ENCODE measurements around the gene VKORC1L1. TPM values are rescaled to one million over a fixed set of nuclear protein-coding genes. Genes with fewer than 3 reads are reported as not detected.
"Not testable (repeated sequence)": the region's sequence is repeated elsewhere in the genome, so short reads cannot be mapped to it uniquely, and the experiment has no call there.

The VKORC1L1 gene
- total RNA-seq, 3 donors from 2014 or later (not counting 1 experiment from before 2014, with no cell fraction given): 5.7 to 8.2 (median 7.1) TPM

GRCh38 chr7:65955718-65956117 lies 82.8 kb downstream of the VKORC1L1 start:
- H3K36me3 ChIP-seq (ENCODE audit: control insufficient read depth, insufficient read depth, low read length): peaks cover 23% of the 10 kb centered on the region
- Mint-ChIP-seq H3K4me3 (no peak overlapping the region), H3K27ac (no peak overlapping the region), H3K9me3 (no peaks in the 10 kb centered on the region), H3K36me3 (no peaks in the 10 kb centered on the region), H3K4me1 (no peaks in the 10 kb centered on the region), H3K27me3 (ENCODE audit: low read depth in 2 of 2) (no peaks in the 10 kb centered on the region)
- intact Hi-C loops (cut with micrococcal nuclease): no loop called here
- TF ChIP-seq, protein P1, sequence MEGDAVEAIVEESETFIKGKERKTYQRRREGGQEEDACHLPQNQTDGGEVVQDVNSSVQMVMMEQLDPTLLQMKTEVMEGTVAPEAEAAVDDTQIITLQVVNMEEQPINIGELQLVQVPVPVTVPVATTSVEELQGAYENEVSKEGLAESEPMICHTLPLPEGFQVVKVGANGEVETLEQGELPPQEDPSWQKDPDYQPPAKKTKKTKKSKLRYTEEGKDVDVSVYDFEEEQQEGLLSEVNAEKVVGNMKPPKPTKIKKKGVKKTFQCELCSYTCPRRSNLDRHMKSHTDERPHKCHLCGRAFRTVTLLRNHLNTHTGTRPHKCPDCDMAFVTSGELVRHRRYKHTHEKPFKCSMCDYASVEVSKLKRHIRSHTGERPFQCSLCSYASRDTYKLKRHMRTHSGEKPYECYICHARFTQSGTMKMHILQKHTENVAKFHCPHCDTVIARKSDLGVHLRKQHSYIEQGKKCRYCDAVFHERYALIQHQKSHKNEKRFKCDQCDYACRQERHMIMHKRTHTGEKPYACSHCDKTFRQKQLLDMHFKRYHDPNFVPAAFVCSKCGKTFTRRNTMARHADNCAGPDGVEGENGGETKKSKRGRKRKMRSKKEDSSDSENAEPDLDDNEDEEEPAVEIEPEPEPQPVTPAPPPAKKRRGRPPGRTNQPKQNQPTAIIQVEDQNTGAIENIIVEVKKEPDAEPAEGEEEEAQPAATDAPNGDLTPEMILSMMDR (IDR thresholded peaks at IDR 0.05): no peak
- no peaks in the 10 kb centered on the region for H3K9me3 ChIP-seq (ENCODE audit: control insufficient read depth, insufficient read depth, low read length)
- no peak overlapping the region for H3K4me3 ChIP-seq (ENCODE audit: low read length)
- 95% methylated on average over 4 of the region's 4 CpGs for WGBS (ENCODE audit: insufficient coverage)
- H3K27ac ChIP-seq (ENCODE audit: low read length): no peak overlapping the region
- H3K4me1 ChIP-seq (ENCODE audit: control insufficient read depth, insufficient read depth, low read length): no peaks in the 10 kb centered on the region
- DNase-seq: no peak
- no peak for ATAC-seq
- no peaks in the 10 kb centered on the region for H3K27me3 ChIP-seq (ENCODE audit: control insufficient read depth, insufficient read depth, low read length)

DNA sequence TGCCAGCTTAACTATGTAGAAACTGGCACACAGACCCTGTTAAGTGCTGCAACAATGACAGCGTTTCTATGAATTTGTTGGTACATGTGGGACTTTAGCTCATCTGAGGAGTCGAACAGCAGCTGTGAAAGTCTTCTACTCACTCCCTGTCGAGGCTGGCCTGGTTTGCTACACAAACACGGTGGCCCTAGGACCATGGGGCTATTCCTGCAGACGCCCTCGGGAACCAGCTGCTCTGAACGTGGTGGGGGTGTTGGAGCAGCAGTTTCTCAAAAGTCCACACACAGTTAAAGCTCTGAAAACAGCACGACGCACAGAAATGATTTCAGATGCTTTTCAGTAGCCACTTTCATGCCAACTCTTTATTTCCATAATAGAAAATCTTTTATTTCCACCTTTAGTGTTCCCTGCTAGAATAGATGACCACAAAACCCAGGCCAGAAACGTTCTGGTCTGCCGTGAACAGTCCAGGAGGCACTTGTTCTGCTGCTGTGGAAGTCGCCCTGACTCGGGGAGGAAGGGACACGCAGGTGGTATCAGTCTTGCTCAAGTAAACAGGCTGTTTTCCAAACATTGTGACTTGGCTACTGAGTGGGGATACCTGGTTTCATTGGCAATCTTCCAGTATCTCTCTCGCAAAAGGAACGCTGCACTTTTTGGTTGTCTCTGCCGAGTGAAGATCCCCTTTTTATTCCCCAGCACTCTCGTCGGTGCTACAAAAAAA lies 87.6 kb downstream of the VKORC1L1 start:
- TF ChIP-seq, protein P1 (IDR thresholded peaks at IDR 0.05): no peak
- H3K27ac ChIP-seq (ENCODE audit: low read length): no peak overlapping the region
- H3K36me3 Mint-ChIP-seq: peaks cover 16% of the 10 kb centered on the region
- no peak for ATAC-seq
- no peaks in the 10 kb centered on the region for H3K4me1 Mint-ChIP-seq
- 94% methylated on average over 19 of the region's 19 CpGs for WGBS (ENCODE audit: insufficient coverage)
- H3K36me3 ChIP-seq (ENCODE audit: control insufficient read depth, insufficient read depth, low read length): peaks cover 51% of the 10 kb centered on the region
- H3K4me1 ChIP-seq (ENCODE audit: control insufficient read depth, insufficient read depth, low read length): no peaks in the 10 kb centered on the region
- no peaks in the 10 kb centered on the region for H3K27me3 Mint-ChIP-seq (ENCODE audit: low read depth in 2 of 2)
- intact Hi-C loops (cut with micrococcal nuclease): no loop called here
- no peak overlapping the region for H3K27ac Mint-ChIP-seq
- no peaks in the 10 kb centered on the region for H3K9me3 Mint-ChIP-seq
- H3K9me3 ChIP-seq (ENCODE audit: control insufficient read depth, insufficient read depth, low read length): no peaks in the 10 kb centered on the region
- no peak for DNase-seq
- H3K27me3 ChIP-seq (ENCODE audit: control insufficient read depth, insufficient read depth, low read length): no peaks in the 10 kb centered on the region
- H3K4me3 ChIP-seq (ENCODE audit: low read length): no peak overlapping the region
- no peak overlapping the region for H3K4me3 Mint-ChIP-seq

GRCh38 chr7:65962033-65962432 lies 89.2 kb downstream of the VKORC1L1 start:
- no peak for ATAC-seq
- H3K27ac Mint-ChIP-seq: no peak overlapping the region

GRCh38 chr7:65964671-65965070 lies 91.8 kb downstream of the VKORC1L1 start:
- H3K36me3 ChIP-seq (ENCODE audit: control insufficient read depth, insufficient read depth, low read length): peaks cover 75% of the 10 kb centered on the region
- H3K27me3 ChIP-seq (ENCODE audit: control insufficient read depth, insufficient read depth, low read length); H3K9me3 Mint-ChIP-seq; intact Hi-C loops (cut with micrococcal nuclease); ATAC-seq; H3K27ac ChIP-seq (ENCODE audit: low read length); H3K4me3 Mint-ChIP-seq; H3K4me1 Mint-ChIP-seq; H3K27ac Mint-ChIP-seq; H3K4me3 ChIP-seq (ENCODE audit: low read length); DNase-seq; H3K9me3 ChIP-seq (ENCODE audit: control insufficient read depth, insufficient read depth, low read length); H3K27me3 Mint-ChIP-seq (ENCODE audit: low read depth in 2 of 2); H3K4me1 ChIP-seq (ENCODE audit: control insufficient read depth, insufficient read depth, low read length): not testable (repeated sequence)
- 90% methylated on average over 2 of the region's 3 CpGs for WGBS (ENCODE audit: insufficient coverage)
- peaks cover 16% of the 10 kb centered on the region for H3K36me3 Mint-ChIP-seq

More at GRCh38 chr7:65962033-65962432, 89.2 kb downstream of the VKORC1L1 start:
- Mint-ChIP-seq H3K9me3 (no peaks in the 10 kb centered on the region), H3K4me1 (no peaks in the 10 kb centered on the region), H3K36me3 (peaks cover 16% of the 10 kb centered on the region), H3K4me3 (no peak overlapping the region), H3K27me3 (ENCODE audit: low read depth in 2 of 2) (no peaks in the 10 kb centered on the region)
- Histone ChIP-seq H3K27me3 (ENCODE audit: control insufficient read depth, insufficient read depth, low read length) (no peaks in the 10 kb centered on the region), H3K9me3 (ENCODE audit: control insufficient read depth, insufficient read depth, low read length) (no peaks in the 10 kb centered on the region), H3K36me3 (ENCODE audit: control insufficient read depth, insufficient read depth, low read length) (peaks cover 54% of the 10 kb centered on the region), H3K27ac (ENCODE audit: low read length) (no peak overlapping the region), H3K4me1 (ENCODE audit: control insufficient read depth, insufficient read depth, low read length) (no peaks in the 10 kb centered on the region), H3K4me3 (ENCODE audit: low read length) (no peak overlapping the region)
- intact Hi-C loops (cut with micrococcal nuclease): no loop called here
- TF ChIP-seq, protein P1 (IDR thresholded peaks at IDR 0.05): no peak
- DNase-seq: no peak
- WGBS (ENCODE audit: insufficient coverage): 98% methylated on average over 6 of the region's 6 CpGs

Data from natural killer cell (primary cell).